HG03139 (cell line): ENCODE data around the gene CYTH3.
"Not testable (repeated sequence)": the region's sequence is repeated elsewhere in the genome, so short reads cannot be mapped to it uniquely, and the experiment has no call there.

ENCODE experiments used
- ATAC-seq: cut with Tn5 transposase; IDR thresholded peaks from one replicate; pipeline ENCODE4 v1.9.1; 2021; ENCODE audit not compliant: unreplicated experiment

The CYTH3 gene

GRCh38 chr7:6283391-6284054 lies 11.1 kb upstream of the CYTH3 start:
- ATAC-seq, result not testable (repeated sequence)

GRCh38 chr7:6279937-6280336 lies 7.5 kb upstream of the CYTH3 start:
- no peak for ATAC-seq

DNA sequence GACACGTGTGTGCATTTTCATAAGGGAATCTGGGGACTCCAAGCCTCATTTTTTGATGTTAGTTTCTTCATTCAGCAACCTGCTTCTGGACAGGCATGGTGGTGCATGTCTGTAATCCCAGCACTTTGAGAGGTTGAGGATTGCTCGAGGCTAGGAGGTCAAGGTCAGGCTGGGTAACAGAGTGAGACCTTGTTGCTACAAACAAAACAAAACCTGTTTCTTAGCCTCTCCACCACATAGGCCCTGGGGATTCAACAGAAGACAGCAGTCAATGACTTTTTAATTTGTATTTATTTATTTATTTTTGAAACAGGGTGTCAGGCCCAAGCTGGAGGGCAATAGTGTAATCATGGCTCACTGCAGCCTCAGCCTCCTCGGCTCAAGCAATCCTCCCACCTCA lies 6.9 kb upstream of the CYTH3 start:
- no peak for ATAC-seq

- ATAC-seq, result no peak
Measured at GRCh38 chr7:6278749-6279310, 6.4 kb upstream of the CYTH3 start.

- ATAC-seq, result no peak
Measured at GRCh38 chr7:6277476-6277875, 5.1 kb upstream of the CYTH3 start.

DNA sequence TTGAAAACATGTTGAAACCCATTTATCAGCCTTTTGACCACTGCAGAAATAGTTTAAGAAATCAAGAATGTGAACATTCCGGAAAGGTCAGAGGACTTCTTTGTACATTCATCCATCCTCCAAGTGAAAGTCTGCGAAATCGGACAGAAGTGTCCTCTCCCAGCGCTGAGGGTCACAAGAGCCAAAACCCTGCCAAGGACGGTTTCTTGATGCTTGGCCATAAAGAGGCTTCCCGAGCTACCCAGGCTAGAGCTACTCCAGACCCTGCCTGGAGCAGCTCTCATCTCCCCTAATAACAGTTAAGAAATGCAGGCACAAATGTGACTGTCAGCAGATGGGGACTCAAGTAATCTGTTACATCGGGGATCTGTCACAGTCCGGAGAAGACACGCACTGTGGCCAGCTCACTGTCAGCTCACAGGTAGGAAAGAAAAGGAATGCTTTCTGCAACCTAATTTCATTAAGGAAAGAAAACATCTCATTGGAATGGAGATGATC lies 4.5 kb upstream of the CYTH3 start:
- ATAC-seq, result no peak

DNA sequence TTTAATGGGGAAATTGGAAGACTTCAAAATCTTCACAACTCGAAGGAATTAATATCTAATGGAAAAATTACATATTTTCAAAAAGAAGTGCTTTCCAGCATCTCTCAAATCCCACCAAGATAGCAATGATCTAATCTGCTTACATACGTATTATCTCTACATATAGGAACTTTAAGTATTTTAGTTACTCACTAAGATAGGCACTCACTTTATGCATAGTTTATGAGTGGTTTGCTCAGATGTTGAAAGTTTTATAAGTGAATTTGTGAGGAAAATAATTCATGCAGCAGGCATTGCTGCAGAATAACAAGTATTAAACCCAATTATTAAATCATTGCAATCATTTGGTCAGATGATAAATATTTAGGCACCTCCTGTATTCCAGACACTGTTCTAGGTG lies 2.3 kb upstream of the CYTH3 start:
- no peak for ATAC-seq

GRCh38 chr7:6273917-6274630 lies 1.6 kb upstream of the CYTH3 start:
- ATAC-seq, result no peak

- ATAC-seq, result no peak
Measured at GRCh38 chr7:6273380-6273837, 985 bp upstream of the CYTH3 start.

DNA sequence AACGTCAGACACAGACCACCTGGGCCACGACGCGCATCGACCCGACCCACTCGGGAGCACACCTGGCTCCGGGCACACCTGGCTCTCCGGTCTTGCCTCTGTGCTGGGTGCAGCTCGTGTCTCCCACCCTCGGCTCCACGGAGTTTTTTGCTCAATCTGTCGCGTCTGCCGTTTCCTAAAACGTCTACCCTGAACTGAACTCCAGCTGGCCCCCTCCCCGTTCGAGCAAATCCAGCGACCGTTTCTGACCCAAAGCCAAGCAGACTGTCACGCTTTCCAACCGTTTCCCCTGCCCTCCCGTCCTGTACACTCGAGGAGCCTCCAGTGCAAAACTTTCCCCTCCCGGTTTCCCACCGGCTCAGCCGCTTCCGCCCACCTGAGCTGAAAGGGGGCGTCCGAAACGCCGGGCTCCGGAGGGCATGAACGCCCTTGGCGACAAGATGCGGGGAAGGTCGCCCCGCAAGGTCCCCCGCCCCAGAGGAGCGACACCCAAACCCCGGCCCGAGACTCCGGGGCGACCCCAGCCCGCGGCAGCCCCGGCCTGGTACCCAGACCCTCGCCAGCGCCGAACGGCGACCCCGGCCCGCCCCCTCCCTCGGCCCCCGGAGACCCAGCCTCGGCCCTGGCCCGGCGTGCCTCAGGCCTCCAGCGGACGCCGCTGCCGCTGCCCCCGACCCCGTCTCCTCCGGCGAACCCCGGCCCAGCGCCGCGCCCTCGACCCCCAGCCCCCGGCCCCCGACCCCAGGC lies 557 bp downstream of the CYTH3 start:
- ATAC-seq, result peak; percentile 13

GRCh38 chr7:6271060-6271658 lies 1.3 kb downstream of the CYTH3 start:
- no peak for ATAC-seq

DNA sequence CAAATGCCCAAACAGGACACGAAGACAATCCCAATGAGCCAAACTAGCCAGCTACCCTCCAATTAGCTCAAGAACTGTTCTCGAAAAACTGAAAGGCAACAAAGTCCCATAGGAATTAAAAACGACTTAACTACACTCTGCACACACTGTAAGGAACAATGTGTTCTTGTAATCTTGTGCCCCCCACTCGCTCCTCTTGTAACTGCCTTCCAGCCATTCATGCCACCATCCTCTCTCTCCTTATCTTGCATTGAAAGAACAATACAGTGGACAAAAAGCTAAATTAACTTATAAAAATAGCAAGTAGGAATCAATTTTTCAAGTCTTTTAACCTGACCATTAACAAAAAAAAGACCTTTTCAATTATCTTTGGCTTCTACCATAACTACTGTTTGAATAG lies 2.9 kb downstream of the CYTH3 start:
- no peak for ATAC-seq

GRCh38 chr7:6268907-6269306 lies 3.5 kb downstream of the CYTH3 start:
- ATAC-seq, result no peak

DNA sequence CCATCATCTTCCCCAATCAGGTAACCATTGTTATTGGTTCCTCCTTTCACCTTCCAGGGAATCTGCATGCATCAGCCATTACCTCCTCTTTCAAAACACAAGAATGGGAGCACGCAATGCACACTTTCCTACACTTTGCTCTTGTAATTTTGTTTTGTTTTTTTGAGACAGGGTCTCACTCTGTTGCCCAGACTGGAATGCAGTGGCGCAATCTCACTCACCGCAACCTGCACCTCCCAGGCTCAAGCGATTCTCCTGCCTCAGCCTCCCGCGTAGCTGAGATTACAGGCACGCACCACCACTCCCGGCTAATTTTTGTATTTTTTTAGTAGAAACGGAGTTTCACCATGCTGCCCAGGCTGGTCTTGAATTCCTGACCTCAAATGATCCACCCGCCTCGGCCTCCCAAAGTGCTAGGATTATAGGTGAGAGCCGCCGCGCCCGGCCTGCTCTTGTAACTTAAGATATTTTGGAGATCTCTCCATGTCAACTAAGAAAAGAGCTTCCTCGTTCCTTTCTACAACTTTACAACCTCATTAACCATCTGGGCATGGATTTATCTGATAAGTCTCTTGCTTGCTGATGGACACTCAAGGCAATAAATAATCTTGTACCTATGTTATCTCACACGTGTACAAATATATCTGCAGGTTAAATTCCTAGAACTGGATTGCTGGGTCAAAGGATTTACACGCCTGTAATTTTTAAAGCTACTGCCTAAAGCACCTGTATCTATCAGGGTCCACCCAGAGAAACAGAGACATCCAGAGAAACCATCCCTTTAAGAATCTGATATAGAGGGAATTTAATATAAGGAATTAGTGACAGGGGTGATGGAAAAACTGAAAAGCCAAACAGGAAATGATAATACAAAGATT lies 4.2 kb downstream of the CYTH3 start:
- no peak for ATAC-seq

- ATAC-seq, result no peak
Measured at GRCh38 chr7:6266699-6267098, 5.7 kb downstream of the CYTH3 start.

DNA sequence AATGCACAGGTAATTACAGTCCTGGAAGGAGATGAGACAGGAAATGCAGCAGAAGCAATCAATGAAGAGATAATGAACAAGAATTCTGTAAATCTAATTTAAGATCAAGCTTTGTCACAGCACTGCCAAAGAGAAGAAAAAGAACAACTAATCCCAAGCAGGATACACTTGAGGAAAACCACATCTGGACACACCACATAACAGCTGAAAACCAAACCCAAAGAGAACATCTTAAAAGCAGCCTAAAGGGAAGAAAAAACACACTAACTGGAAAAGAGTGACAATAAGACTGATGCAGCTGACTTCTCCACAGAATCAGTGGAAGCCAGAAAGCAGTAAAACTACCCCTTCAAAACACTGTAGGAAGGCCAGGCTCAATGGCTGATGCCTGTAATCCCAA lies 10.2 kb downstream of the CYTH3 start:
- no peak for ATAC-seq

DNA sequence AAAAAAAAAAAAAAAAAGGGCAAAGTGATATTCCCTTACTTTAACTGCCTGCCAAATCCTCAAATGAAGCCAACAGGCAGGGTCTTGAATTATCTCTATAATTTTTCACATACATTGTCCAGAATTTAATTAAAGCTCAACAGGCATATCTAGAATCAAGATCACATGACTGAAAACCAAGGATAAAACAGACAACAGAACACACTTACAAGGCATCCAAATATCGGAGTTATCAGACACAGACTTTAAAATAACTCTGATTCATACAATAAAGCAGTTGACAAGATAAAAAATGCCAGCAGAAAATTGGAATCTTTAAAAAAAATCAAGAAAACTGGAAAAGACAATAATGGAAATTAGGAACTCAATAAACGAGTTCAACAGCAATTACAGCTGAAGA lies 10.7 kb downstream of the CYTH3 start:
- ATAC-seq, result no peak

DNA sequence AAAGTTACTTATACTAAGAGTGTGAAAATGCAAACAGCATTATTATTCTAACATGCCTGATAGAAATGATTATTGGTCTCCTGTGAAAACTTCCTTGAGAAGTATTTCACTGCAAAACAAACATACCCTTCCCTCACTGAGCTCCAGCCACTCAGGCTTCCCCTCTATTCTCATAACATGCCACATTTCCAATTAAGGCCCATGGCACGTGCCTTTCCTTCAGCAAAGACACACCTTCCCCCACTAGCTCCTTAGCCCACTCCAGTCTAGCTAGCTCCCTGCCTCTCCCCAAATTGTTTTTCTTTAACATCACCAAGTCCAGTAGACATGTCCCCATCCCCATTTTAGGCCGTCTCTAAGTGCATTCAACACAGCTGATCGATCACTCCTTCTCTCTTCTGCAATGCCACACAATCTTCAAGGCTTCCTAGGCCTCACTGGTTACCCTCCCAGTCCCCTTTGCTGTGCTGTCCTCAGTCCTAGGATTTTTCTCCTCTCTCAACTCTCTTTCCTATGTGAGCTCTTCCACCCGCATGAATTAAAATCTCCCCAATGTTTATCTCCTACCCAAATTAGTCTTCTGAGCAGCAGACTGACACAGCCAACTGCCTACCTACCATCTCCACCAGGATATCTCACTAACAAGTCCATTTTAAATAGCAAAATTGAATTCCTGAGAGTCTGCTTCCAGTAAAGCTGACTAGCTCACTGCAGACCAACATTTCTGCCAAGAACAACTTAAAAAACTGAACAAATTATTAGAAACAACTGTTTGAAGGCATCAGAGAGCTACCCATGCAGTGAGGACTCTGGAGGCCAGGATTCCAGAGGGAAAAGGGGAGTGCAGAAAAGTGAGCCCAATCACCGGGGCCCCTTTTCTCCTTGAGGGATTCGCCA lies 11.9 kb downstream of the CYTH3 start:
- ATAC-seq, result no peak

- no peak for ATAC-seq
Measured at GRCh38 chr7:6259257-6259656, 13.2 kb downstream of the CYTH3 start.
